ENCODE data around the gene TMEM225B.

TMEM225B gene

DNA sequence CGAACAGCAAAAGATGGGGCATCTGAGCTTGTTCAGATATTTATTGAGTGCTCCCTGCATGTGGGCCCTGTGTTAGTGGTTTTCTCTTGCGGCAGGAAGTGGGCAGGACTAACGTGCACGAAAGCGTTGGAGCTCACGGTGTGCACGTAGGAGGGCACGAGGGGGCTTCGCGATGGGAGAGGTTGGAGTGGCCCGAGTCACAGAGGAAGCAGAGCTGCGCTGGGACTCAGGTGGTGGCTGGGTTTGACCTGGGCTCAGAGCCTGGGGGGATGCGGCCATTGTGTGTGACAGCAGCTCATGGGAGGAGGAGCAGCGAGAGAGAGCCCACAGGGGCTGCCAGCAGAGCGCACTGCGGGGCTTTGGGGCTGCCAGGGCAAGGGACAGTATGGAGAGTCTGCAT, 26.4 kb downstream of the TMEM225B start:
- TF ChIP-seq, protein P1, sequence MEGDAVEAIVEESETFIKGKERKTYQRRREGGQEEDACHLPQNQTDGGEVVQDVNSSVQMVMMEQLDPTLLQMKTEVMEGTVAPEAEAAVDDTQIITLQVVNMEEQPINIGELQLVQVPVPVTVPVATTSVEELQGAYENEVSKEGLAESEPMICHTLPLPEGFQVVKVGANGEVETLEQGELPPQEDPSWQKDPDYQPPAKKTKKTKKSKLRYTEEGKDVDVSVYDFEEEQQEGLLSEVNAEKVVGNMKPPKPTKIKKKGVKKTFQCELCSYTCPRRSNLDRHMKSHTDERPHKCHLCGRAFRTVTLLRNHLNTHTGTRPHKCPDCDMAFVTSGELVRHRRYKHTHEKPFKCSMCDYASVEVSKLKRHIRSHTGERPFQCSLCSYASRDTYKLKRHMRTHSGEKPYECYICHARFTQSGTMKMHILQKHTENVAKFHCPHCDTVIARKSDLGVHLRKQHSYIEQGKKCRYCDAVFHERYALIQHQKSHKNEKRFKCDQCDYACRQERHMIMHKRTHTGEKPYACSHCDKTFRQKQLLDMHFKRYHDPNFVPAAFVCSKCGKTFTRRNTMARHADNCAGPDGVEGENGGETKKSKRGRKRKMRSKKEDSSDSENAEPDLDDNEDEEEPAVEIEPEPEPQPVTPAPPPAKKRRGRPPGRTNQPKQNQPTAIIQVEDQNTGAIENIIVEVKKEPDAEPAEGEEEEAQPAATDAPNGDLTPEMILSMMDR (IDR thresholded peaks at IDR 0.05), result no peak
- no peak overlapping the region for H3K4me3 ChIP-seq
- peak; percentile 45 for DNase-seq (ENCODE audit: low spot score)
- no peak overlapping the region for H3K27ac ChIP-seq

- TF ChIP-seq, protein P1 (IDR thresholded peaks at IDR 0.05), result no peak
- DNase-seq (ENCODE audit: low spot score), result no peak
- Histone ChIP-seq H3K27ac (no peak overlapping the region), H3K4me3 (no peak overlapping the region)
These were observed 27.3 kb downstream of the TMEM225B start for GRCh38 chr7:99625321-99625720.

GRCh38 chr7:99625961-99626360, 27.9 kb downstream of the TMEM225B start:
- TF ChIP-seq, protein P1 (IDR thresholded peaks at IDR 0.05), result no peak
- Histone ChIP-seq H3K27ac (no peak overlapping the region), H3K4me3 (no peak overlapping the region)
- DNase-seq (ENCODE audit: low spot score), result no peak

- H3K27ac ChIP-seq, result no peak overlapping the region
- no peak for DNase-seq (ENCODE audit: low spot score)
- TF ChIP-seq, protein P1 (IDR thresholded peaks at IDR 0.05), result no peak
- H3K4me3 ChIP-seq, result no peak overlapping the region
These were observed 28.6 kb downstream of the TMEM225B start for GRCh38 chr7:99626661-99627060.

DNA sequence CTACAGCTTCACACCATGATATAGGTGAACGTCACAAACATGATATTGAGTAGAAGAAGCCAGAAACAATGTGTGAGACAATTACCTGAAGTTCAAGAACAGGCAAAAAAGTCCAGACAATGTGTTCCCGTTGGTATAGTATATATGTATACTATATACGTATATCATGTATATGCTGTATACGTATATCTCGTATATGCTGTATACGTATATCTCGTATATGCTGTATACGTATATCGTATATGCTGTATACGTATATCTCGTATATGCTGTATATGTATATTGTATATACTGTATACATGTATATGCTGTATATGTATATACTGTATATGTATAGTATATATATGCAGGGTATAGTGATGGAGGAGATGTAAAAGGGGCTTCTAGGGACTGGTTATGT, 29.4 kb downstream of the TMEM225B start:
- TF ChIP-seq, protein P1 (IDR thresholded peaks at IDR 0.05), result no peak
- H3K4me3 ChIP-seq, result no peak overlapping the region
- DNase-seq (ENCODE audit: low spot score), result no peak
- H3K27ac ChIP-seq, result no peak overlapping the region

GRCh38 chr7:99628471-99629465, 30.7 kb downstream of the TMEM225B start:
- Histone ChIP-seq H3K27ac (no peak overlapping the region), H3K4me3 (no peak overlapping the region)
- no peak for DNase-seq (ENCODE audit: low spot score)
- TF ChIP-seq, protein P1 (IDR thresholded peaks at IDR 0.05), result no peak

- Histone ChIP-seq H3K27ac (no peak overlapping the region), H3K4me3 (no peak overlapping the region)
- DNase-seq (ENCODE audit: low spot score), result no peak
- TF ChIP-seq, protein P1 (IDR thresholded peaks at IDR 0.05), result no peak
These were observed 31.6 kb downstream of the TMEM225B start for GRCh38 chr7:99629643-99630042.

Data from coronary artery (tissue), 2 donors.